Natural killer cell (primary cell): Measurements from ENCODE around the gene RRP15. TPM values are rescaled to one million over a fixed set of nuclear protein-coding genes. Genes with fewer than 3 reads are reported as not detected.

Source experiments
- ATAC-seq, 3 donors: fragments of 150-1000 bp in 2 of 3; fragments of 200-7000 bp in 1 of 3; cut with Tn5 transposase; 1 replicate in 1 of 3; 2 replicates in 2 of 3; pipeline ENCODE4 v1.10.0; 2021; ENCODE audit warnings: mild to moderate bottlenecking in 2 of 3, moderate library complexity in 2 of 3
- DNase-seq, 2 donors: peaks; one replicate each; pipeline versions ENCODE4 v3.0.0 to v3.0.0-alpha.2; 2013 to 2021; ENCODE audit warnings: mixed read lengths in 1 of 2
- H3K27ac ChIP-seq: one replicate; pipeline ENCODE4 v1.5.1; 2013; ENCODE audit warnings: mild to moderate bottlenecking, low read length
- H3K27me3 ChIP-seq: one replicate; pipeline ENCODE4 v1.6.1; 2013; ENCODE audit warnings: low read length; ENCODE audit not compliant: control insufficient read depth, insufficient read depth
- H3K36me3 ChIP-seq: one replicate; pipeline ENCODE4 v1.6.1; 2013; ENCODE audit warnings: low read length; ENCODE audit not compliant: control insufficient read depth, insufficient read depth
- H3K4me1 ChIP-seq: one replicate; pipeline ENCODE4 v1.6.1; 2013; ENCODE audit warnings: low read length; ENCODE audit not compliant: control insufficient read depth, insufficient read depth
- H3K4me3 ChIP-seq: one replicate; pipeline ENCODE4 v1.5.1; 2013; ENCODE audit warnings: low read length
- H3K9me3 ChIP-seq: one replicate; pipeline ENCODE4 v1.6.1; 2013; ENCODE audit warnings: low read length; ENCODE audit not compliant: control insufficient read depth, insufficient read depth
- H3K27ac Mint-ChIP-seq, 2 donors: one replicate each; pipeline ENCODE4 v1.8.0; 2022; ENCODE audit warnings: mild to moderate bottlenecking in 2 of 2, mixed read lengths in 2 of 2, moderate library complexity in 1 of 2
- H3K27me3 Mint-ChIP-seq, 2 donors: one replicate each; pipeline ENCODE4 v1.8.0; 2022; ENCODE audit warnings: low read depth in 2 of 2, mixed read lengths in 2 of 2
- H3K36me3 Mint-ChIP-seq: one replicate; pipeline ENCODE4 v1.8.0; 2022; ENCODE audit warnings: mixed read lengths
- H3K4me1 Mint-ChIP-seq, 2 donors: one replicate each; pipeline ENCODE4 v1.8.0; 2022; ENCODE audit warnings: mixed read lengths in 2 of 2
- H3K4me3 Mint-ChIP-seq: one replicate; pipeline ENCODE4 v1.8.0; 2022; ENCODE audit warnings: mild to moderate bottlenecking, moderate library complexity, mixed read lengths
- H3K9me3 Mint-ChIP-seq, 2 donors: one replicate each; pipeline ENCODE4 v1.8.0; 2022; ENCODE audit warnings: mixed read lengths in 2 of 2
- WGBS: methylation state at CpG from one replicate; pipeline ENCODE4 v1.1.7; 2013; ENCODE audit warnings: missing lambda C conversion rate; ENCODE audit not compliant: insufficient coverage; 5-methylcytosine and 5-hydroxymethylcytosine counted together
- intact Hi-C: fragments of 100-400 bp; cut with micrococcal nuclease; formaldehyde crosslinking; loops from one replicate; pipeline ENCODE4 v1.14.2; 2022
- total RNA-seq, 4 donors: library from RNA; stranded (reverse); fragments of 120-200 nt in 1 of 4; gene quantifications; one replicate each; pipeline versions ENCODE4 v1.2.3 to v1.2.4, GENCODE V29; 2013 to 2022
- TF ChIP-seq, protein P1 (sequence below): fragments of 200-600 bp; IDR thresholded peaks from one replicate; pipeline ENCODE4 v1.8.0; 2022; ENCODE audit warnings: antibody characterized with exemption

Gene RRP15
- total RNA-seq, 3 donors from 2014 or later (not counting 1 experiment from before 2014, with no cell fraction given) = 9.2 to 15.3 (median 13.3) TPM

DNA sequence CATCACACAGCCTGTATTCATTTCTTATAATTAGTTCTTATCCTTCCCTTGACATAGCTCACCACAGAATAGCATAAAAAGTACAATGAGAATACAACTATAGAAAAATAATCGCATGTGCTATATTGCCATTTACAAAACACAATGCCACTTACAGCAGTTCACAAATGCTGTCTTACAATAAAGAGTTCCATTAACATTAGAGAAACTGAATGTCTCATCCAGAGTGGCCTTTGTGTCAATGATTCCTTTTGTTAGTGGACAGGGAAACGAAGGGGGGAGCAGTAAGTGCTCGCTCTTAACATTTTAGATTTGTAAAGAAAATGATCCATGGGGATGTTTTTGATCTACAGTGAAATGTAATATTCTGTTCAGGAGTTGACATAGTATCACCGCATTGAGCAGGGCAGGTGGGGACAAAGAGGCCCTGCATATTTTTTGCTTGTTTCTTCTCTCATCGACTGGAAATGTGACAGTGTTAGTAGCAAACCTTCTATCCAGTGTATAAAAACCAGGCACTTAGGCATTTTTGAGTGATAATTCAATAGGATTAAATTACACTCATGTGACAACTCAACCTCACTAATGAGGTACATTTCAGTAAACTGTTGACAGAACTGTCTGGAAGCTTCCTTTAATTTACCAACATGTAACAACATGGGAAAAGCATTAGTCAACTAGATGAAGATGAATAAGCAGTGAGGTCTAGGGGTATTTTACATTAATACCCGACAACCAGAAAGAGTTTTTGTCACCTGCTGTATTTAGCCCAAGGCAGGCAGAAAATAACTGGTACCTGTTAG lies 35.6 kb upstream of the RRP15 start:
- WGBS = 85% methylated on average over 5 of the region's 6 CpGs
- H3K27me3 Mint-ChIP-seq = peaks cover 12 to 33% of the 10 kb centered on the region in 2 donors
- intact Hi-C loops = no loop called here
- no peak overlapping the region for H3K27ac Mint-ChIP-seq
- TF ChIP-seq, protein P1, sequence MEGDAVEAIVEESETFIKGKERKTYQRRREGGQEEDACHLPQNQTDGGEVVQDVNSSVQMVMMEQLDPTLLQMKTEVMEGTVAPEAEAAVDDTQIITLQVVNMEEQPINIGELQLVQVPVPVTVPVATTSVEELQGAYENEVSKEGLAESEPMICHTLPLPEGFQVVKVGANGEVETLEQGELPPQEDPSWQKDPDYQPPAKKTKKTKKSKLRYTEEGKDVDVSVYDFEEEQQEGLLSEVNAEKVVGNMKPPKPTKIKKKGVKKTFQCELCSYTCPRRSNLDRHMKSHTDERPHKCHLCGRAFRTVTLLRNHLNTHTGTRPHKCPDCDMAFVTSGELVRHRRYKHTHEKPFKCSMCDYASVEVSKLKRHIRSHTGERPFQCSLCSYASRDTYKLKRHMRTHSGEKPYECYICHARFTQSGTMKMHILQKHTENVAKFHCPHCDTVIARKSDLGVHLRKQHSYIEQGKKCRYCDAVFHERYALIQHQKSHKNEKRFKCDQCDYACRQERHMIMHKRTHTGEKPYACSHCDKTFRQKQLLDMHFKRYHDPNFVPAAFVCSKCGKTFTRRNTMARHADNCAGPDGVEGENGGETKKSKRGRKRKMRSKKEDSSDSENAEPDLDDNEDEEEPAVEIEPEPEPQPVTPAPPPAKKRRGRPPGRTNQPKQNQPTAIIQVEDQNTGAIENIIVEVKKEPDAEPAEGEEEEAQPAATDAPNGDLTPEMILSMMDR = no peak
- no peaks in the 10 kb centered on the region for H3K9me3 Mint-ChIP-seq
- H3K4me1 ChIP-seq = no peaks in the 10 kb centered on the region
- H3K27ac ChIP-seq = no peak overlapping the region
- no peaks in the 10 kb centered on the region for H3K36me3 ChIP-seq
- no peak overlapping the region for H3K4me3 Mint-ChIP-seq
- DNase-seq (no peak), ATAC-seq (no peak)
- H3K36me3 Mint-ChIP-seq = no peaks in the 10 kb centered on the region
- no peaks in the 10 kb centered on the region for H3K9me3 ChIP-seq
- H3K4me1 Mint-ChIP-seq = no peaks in the 10 kb centered on the region
- H3K27me3 ChIP-seq = peaks cover 2% of the 10 kb centered on the region
- H3K4me3 ChIP-seq = no peak overlapping the region

DNA sequence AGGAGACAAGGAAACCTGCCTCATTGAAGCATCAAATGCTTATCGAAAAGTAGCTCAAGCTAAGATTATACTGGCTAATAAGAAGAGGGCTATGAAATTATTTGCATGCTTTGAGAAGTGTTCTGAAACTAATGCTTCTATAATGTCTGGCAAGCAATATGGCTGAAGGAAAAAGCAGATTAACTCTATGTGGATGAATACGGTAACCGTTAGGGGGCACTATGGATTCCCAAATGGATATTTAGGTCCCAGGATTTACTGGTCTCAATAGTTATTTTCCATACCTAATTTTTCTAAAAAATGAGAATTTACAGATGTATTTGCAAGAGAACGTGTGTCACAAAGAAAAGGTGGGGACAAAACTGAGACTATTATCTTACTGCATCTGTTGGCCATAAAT lies 34.6 kb upstream of the RRP15 start:
- Mint-ChIP-seq H3K27me3 (peaks cover 12 to 33% of the 10 kb centered on the region in 2 donors), H3K27ac (no peak overlapping the region), H3K36me3 (no peaks in the 10 kb centered on the region), H3K4me3 (no peak overlapping the region), H3K4me1 (no peaks in the 10 kb centered on the region), H3K9me3 (no peaks in the 10 kb centered on the region)
- WGBS = 73% methylated on average over 4 of the region's 4 CpGs
- TF ChIP-seq, protein P1 = no peak
- ATAC-seq (no peak), DNase-seq (no peak)
- Histone ChIP-seq H3K27ac (no peak overlapping the region), H3K4me1 (no peaks in the 10 kb centered on the region), H3K9me3 (no peaks in the 10 kb centered on the region), H3K4me3 (no peak overlapping the region), H3K27me3 (peaks cover 2% of the 10 kb centered on the region), H3K36me3 (no peaks in the 10 kb centered on the region)
- intact Hi-C loops = no loop called here

GRCh38 chr1:218254296-218254946 lies 30.7 kb upstream of the RRP15 start:
- intact Hi-C loops = no loop called here
- no peak for ATAC-seq

More at GRCh38 chr1:218254296-218254946, 30.7 kb upstream of the RRP15 start:
- peaks cover 2% of the 10 kb centered on the region for H3K27me3 ChIP-seq
- no peak overlapping the region for H3K27ac ChIP-seq
- no peaks in the 10 kb centered on the region for H3K9me3 ChIP-seq
- Mint-ChIP-seq H3K9me3 (peaks cover under 1% of the 10 kb centered on the region in 2 donors), H3K27me3 (peaks cover 6 to 28% of the 10 kb centered on the region in 2 donors), H3K4me1 (no peaks in the 10 kb centered on the region), H3K36me3 (no peaks in the 10 kb centered on the region), H3K27ac (no peak overlapping the region), H3K4me3 (no peak overlapping the region)
- H3K4me3 ChIP-seq = no peak overlapping the region
- TF ChIP-seq, protein P1 = no peak
- H3K4me1 ChIP-seq = no peaks in the 10 kb centered on the region
- no peaks in the 10 kb centered on the region for H3K36me3 ChIP-seq
- no peak for DNase-seq
- WGBS = 54% methylated on average over 6 of the region's 8 CpGs
